HCT116 (cell line): ENCODE measurements around the gene SPG7.

Experiments
- CTCF ChIP-seq, 3 experiments: fragments of 200-600 bp in 1 of 3; sonication (generic) in 1 of 3; IDR thresholded peaks in 2 of 3; conservative IDR thresholded peaks in 1 of 3; 2 replicates each; pipeline ENCODE4 v1.5.1; 2012 to 2017; ENCODE audit warnings: low read depth in 2 of 3, low read length in 2 of 3, antibody characterized with exemption in 1 of 3, borderline replicate concordance in 1 of 3, control low read depth in 1 of 3, mild to moderate bottlenecking in 1 of 3, mixed read lengths in 1 of 3, mixed run types in 1 of 3, moderate library complexity in 1 of 3; ENCODE audit not compliant: insufficient read depth in 1 of 3
- EGR1 ChIP-seq: IDR thresholded peaks from 2 replicates; pipeline ENCODE4 v1.6.1; 2012; ENCODE audit warnings: low read depth
- EZH2 ChIP-seq: fragments of 200-600 bp; sonication (generic); IDR thresholded peaks from 2 replicates; pipeline ENCODE4 v1.6.1; 2017; ENCODE audit warnings: antibody characterized with exemption, mixed run types
- REST ChIP-seq: IDR thresholded peaks from 2 replicates; pipeline ENCODE4 v1.6.1; 2012; ENCODE audit warnings: low read depth
- ZFX ChIP-seq: fragments of 450-650 bp; IDR thresholded peaks from 2 replicates; pipeline ENCODE4 v1.6.1; 2017

GRCh38 chr16:89534252-89534756 is 26.1 kb downstream of the SPG7 start:
- TF ChIP-seq EGR1 (no peak), CTCF (IDR thresholded peaks at IDR 0.05 in 2 of 3, conservative IDR thresholded peaks at IDR 0.05 in 1 of 3; ENCODE audit: borderline replicate concordance in 1 of 3, insufficient read depth in 1 of 3, low read depth in 2 of 3, low read length in 2 of 3) (no peak), REST (no peak), EZH2 (no peak), ZFX (no peak)
